ENCODE data around the gene APLNR. TPM values are rescaled to one million over a fixed set of nuclear protein-coding genes. Genes with fewer than 3 reads are reported as not detected.

Gene APLNR
- total RNA-seq, 2 experiments from 2014 or later, result not detected

DNA sequence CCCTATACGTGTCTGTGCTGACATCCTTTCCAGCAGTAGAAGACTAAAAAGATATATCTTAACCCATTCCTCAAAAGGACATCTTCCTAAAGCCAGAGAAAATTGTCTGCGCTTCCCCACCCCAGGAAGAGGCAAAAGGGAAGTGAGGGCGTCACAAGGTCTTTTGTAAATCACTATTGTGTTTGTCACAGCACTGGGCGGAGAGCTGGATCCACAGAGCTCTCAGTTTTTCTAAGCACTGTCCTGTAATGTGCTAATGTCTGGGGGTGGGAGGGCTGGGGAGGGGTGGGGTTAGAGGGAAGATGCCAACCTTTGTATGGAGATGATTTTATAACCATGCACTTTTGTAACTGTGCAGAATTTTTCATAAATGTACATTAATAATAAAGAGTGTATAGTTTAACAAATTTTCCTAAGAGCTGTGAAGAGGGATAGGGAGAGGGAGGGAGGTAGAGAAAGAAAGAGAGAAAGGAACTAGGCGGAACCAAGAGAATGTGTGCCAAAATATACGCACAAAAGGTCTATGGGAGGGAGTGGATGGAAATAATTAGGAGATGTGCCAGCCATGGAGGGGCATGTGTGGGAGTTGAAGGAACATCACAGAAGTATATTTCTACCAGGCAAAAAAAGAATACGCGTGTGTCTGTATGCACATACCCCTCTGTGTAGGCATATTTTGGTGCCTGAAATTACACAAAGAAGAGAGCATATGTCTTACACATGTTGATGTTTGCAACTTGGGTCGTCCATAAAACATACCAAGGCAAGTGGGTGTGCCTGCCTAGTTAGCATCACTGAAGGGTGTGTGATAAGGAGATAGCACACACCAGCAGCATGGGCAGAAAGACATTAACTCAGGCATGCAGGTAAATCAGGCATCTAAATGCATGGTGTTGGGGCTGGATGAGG lies 45.5 kb downstream of the APLNR start:
- H3K4me3 Mint-ChIP-seq, result no peak overlapping the region
- DNase-seq (no peak), ATAC-seq (no peak)
- no peaks in the 10 kb centered on the region for H3K4me1 Mint-ChIP-seq
- H3K27me3 Mint-ChIP-seq, result peaks cover 14% of the 10 kb centered on the region
- H3K9me3 Mint-ChIP-seq (ENCODE audit: low read depth), result no peaks in the 10 kb centered on the region
- POLR2A ChIA-PET, result no interaction called here
- H3K36me3 Mint-ChIP-seq (ENCODE audit: low read depth), result no peaks in the 10 kb centered on the region
- CTCF ChIA-PET, result no interaction called here
- intact Hi-C loops (cut with DNase I, micrococcal nuclease), result no loop called here
- no peak overlapping the region for H3K27ac Mint-ChIP-seq

DNA sequence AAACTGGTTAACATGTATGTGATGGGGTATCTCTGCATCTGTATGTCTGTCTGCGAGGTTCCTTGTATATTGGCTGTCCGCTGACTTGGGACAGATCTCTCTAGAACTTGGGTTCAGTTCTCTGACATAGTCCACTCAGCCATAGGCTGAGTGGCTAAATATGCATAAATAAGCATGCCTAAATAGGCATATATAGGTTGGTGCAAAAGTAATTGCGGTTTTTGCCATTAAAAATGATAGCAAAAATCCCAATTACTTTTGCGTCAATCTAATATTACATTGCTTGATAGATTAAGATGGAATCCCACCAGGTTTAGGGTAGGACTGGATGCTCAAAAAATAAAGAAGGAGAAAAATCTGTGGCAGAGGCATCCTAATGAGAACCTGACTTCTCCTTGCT lies 46.5 kb downstream of the APLNR start:
- Mint-ChIP-seq H3K27me3 (peaks cover 14% of the 10 kb centered on the region), H3K4me1 (no peaks in the 10 kb centered on the region), H3K36me3 (ENCODE audit: low read depth) (no peaks in the 10 kb centered on the region), H3K4me3 (no peak overlapping the region), H3K27ac (no peak overlapping the region), H3K9me3 (ENCODE audit: low read depth) (no peaks in the 10 kb centered on the region)
- ChIA-PET POLR2A (no interaction called here), CTCF (no interaction called here)
- ATAC-seq (no peak), DNase-seq (no peak)
- intact Hi-C loops (cut with DNase I, micrococcal nuclease), result no loop called here

Other genes starting within 250 kb of the APLNR start
- gene OR5AK2, start 248.3 kb downstream of the APLNR start, total RNA-seq, result not detected
- not detected for gene LRRC55, start 55.3 kb downstream of the APLNR start, total RNA-seq
- gene TNKS1BP1, start 87.7 kb upstream of the APLNR start, total RNA-seq, result 10 to 100 TPM; 19.1 to 21.6 TPM
- 100 to 1,000 TPM; 279 to 296 TPM for gene SSRP1, start 98.6 kb upstream of the APLNR start, total RNA-seq
- not detected for gene P2RX3, start 101.1 kb upstream of the APLNR start, total RNA-seq
- gene PRG3, start 143.9 kb upstream of the APLNR start, total RNA-seq, result not detected
- 1 to 10 TPM in 1 of 2 experiments, under 1 TPM in 1; 0.98 to 1.6 TPM for gene PRG2, start 153.4 kb upstream of the APLNR start, total RNA-seq
- gene SLC43A3, start 189.9 kb upstream of the APLNR start, total RNA-seq, result 100 to 1,000 TPM; 268 to 333 TPM
- gene RTN4RL2, start 223.3 kb upstream of the APLNR start, total RNA-seq, result under 1 TPM; 0.33 to 0.39 TPM

Data from activated CD4-positive, alpha-beta T cell treated with anti-CD3 and anti-CD28 coated beads for 36 hours (primary cell).